CD4-positive, alpha-beta T cell (primary cell): Measurements from ENCODE around the gene FOXC1. TPM values are rescaled to one million over a fixed set of nuclear protein-coding genes. Genes with fewer than 3 reads are reported as not detected.

Experiments
- ATAC-seq: fragments of 200-7000 bp; cut with Tn5 transposase; one replicate; pipeline ENCODE4 v1.10.0; 2022; ENCODE audit warnings: mild to moderate bottlenecking; ENCODE audit not compliant: poor library complexity
- CTCF ChIA-PET: fragments of 350-600 bp; sonication (Branson Sonifier 250); formaldehyde crosslinking; loops from one replicate; lab custom pipeline; 2021; ENCODE audit warnings: antibody characterized with exemption, inconsistent platforms; lab: Charles Lee
- POLR2A ChIA-PET: fragments of 350-600 bp; sonication (Branson Sonifier 250); formaldehyde crosslinking; loops from one replicate; lab custom pipeline; 2021; ENCODE audit warnings: antibody characterized with exemption, inconsistent platforms; lab: Charles Lee
- DNase-seq, 14 experiments: peaks; one replicate each; pipeline ENCODE4 v3.0.0-alpha.2; 2013 to 2020; ENCODE audit warnings: mixed read lengths in 2 of 14
- H3K27ac ChIP-seq, 2 donors: one replicate each; pipeline versions ENCODE4 v1.5.1 to v1.7.0; 2013; ENCODE audit warnings: low read length in 2 of 2, low read depth in 1 of 2, mild to moderate bottlenecking in 1 of 2
- H3K27me3 ChIP-seq, 2 experiments: 1 replicate in 1 of 2; 2 replicates in 1 of 2; pipeline versions ENCODE4 v1.6.1 to v1.7.0; 2013; ENCODE audit warnings: low read length in 2 of 2, control low read depth in 1 of 2, mild to moderate bottlenecking in 1 of 2, moderate library complexity in 1 of 2; ENCODE audit not compliant: insufficient read depth in 2 of 2, control insufficient read depth in 1 of 2
- H3K36me3 ChIP-seq: one replicate; pipeline ENCODE4 v1.6.1; 2013; ENCODE audit warnings: low read length, control low read depth; ENCODE audit not compliant: insufficient read depth
- H3K4me1 ChIP-seq: one replicate; pipeline ENCODE4 v1.6.1; 2013; ENCODE audit warnings: low read length, control low read depth; ENCODE audit not compliant: insufficient read depth
- H3K4me3 ChIP-seq: one replicate; pipeline ENCODE4 v1.5.1; 2013; ENCODE audit warnings: mild to moderate bottlenecking, low read length, moderate library complexity
- H3K9me3 ChIP-seq, 2 experiments: 1 replicate in 1 of 2; 2 replicates in 1 of 2; pipeline versions ENCODE4 v1.6.1 to v1.7.0; 2013; ENCODE audit warnings: low read length in 2 of 2, mild to moderate bottlenecking in 2 of 2, control low read depth in 1 of 2, moderate library complexity in 1 of 2; ENCODE audit not compliant: control insufficient read depth in 1 of 2, insufficient read depth in 1 of 2
- H3K27ac Mint-ChIP-seq: one replicate; pipeline ENCODE4 v1.8.0; 2020; ENCODE audit warnings: mixed read lengths
- H3K27me3 Mint-ChIP-seq: one replicate; pipeline ENCODE4 v1.8.0; 2021; ENCODE audit warnings: mixed read lengths
- H3K36me3 Mint-ChIP-seq: one replicate; pipeline ENCODE4 v1.8.0; 2021; ENCODE audit warnings: low read depth, mixed read lengths
- H3K4me1 Mint-ChIP-seq: one replicate; pipeline ENCODE4 v1.8.0; 2021; ENCODE audit warnings: low read depth, mixed read lengths
- H3K4me3 Mint-ChIP-seq: one replicate; pipeline ENCODE4 v1.8.0; 2020; ENCODE audit warnings: mild to moderate bottlenecking, mixed read lengths
- H3K9me3 Mint-ChIP-seq: one replicate; pipeline ENCODE4 v1.8.0; 2020; ENCODE audit warnings: mixed read lengths
- CTCF ChIP-seq: fragments of 200-600 bp; IDR thresholded peaks from one replicate; pipeline ENCODE4 v1.8.0; 2022; ENCODE audit warnings: antibody characterized with exemption, mild to moderate bottlenecking
- intact Hi-C, 2 experiments: fragments of 100-400 bp; cut with DNase I in 1 of 2; cut with micrococcal nuclease in 1 of 2; formaldehyde crosslinking; loops; one replicate each; pipeline versions ENCODE4 v1.15.1 to v1.9.0; 2023 to 2025; cut with DNase I, micrococcal nuclease
- total RNA-seq, 174 experiments: library from RNA in 2 of 174; stranded (reverse) in 2 of 174; gene quantifications; one replicate each; pipeline ENCODE4 v1.2.3 and lab custom pipeline; 2021 to 2026

The FOXC1 gene
- total RNA-seq, 2 experiments from 2014 or later = not detected

DNA sequence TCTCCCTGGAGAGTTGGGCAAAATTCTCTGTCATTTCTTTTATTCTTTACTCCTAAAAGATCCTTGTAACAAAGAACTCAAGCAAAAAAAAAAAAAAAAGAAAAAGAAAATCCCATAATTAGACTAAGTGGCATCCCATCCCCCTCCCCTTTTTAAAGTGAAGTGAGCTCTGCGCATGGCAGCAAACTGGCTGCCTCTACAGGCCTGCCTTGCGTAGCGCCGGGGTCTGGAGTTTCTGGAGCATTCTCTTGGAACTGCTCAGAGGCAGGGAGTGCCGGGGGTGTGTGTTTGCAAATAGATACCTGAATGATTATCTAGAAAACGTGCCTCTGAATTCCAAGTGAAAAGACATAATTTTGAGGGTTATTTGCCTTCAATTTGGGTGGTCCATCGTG is 48.1 kb downstream of the FOXC1 start:
- H3K9me3 Mint-ChIP-seq = no peaks in the 10 kb centered on the region
- no peaks in the 10 kb centered on the region for H3K36me3 Mint-ChIP-seq
- no peak for TF ChIP-seq CTCF
- DNase-seq (no peak), ATAC-seq (no peak)
- no peaks in the 10 kb centered on the region for H3K4me1 ChIP-seq
- CTCF ChIA-PET = no interaction called here
- H3K9me3 ChIP-seq = no peaks in the 10 kb centered on the region
- no peaks in the 10 kb centered on the region for H3K27me3 ChIP-seq
- no peak overlapping the region for H3K27ac ChIP-seq
- intact Hi-C loops = no loop called here
- H3K4me3 Mint-ChIP-seq = no peak overlapping the region
- POLR2A ChIA-PET = no interaction called here
- H3K4me3 ChIP-seq = no peak overlapping the region
- H3K27ac Mint-ChIP-seq = no peak overlapping the region
- H3K4me1 Mint-ChIP-seq = no peaks in the 10 kb centered on the region
- H3K27me3 Mint-ChIP-seq = no peaks in the 10 kb centered on the region
- no peaks in the 10 kb centered on the region for H3K36me3 ChIP-seq

DNA sequence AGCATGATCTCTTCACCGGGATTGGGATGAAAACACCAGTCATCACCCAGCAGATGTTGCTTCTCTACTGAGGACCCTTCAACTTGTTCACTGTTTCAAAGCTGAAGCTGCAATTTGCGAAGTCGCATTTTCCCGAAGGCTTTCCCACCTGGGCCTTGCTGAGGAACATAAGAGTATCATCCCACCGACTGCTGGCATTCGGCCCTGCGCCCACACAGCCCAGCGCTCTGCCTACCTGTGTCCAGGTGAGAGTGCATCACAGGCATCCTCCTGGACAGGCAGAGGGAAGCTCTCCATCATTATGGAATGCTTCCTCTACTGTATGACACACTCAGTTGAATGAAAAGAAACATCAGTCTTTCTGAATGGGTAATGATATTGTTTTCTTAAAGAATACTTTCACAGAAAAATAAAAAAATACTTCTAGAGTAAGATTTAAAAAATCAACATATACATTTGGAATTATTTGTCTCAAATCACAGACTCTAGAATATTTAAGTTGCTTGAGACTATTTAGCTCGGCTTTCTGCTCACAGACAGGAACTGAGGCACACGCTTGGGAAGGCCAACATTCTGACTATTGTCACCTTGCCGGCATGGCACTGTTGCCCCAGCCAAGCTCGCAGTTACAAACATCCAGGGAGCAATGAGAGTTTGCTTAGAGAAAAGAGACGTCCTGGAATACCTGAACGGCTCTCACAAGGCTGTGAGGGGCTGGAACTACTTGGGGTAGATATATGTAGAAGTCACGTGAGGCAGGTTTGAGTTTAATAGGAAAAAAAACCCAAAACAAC is 48.7 kb downstream of the FOXC1 start:
- Histone ChIP-seq H3K4me1 (no peaks in the 10 kb centered on the region), H3K4me3 (no peak overlapping the region), H3K27ac (no peak overlapping the region), H3K36me3 (no peaks in the 10 kb centered on the region), H3K9me3 (no peaks in the 10 kb centered on the region), H3K27me3 (no peaks in the 10 kb centered on the region)
- ATAC-seq = no peak
- ChIA-PET POLR2A (no interaction called here), CTCF (no interaction called here)
- no peak for TF ChIP-seq CTCF
- Mint-ChIP-seq H3K27me3 (no peaks in the 10 kb centered on the region), H3K4me1 (no peaks in the 10 kb centered on the region), H3K36me3 (no peaks in the 10 kb centered on the region), H3K4me3 (no peak overlapping the region), H3K27ac (no peak overlapping the region), H3K9me3 (no peaks in the 10 kb centered on the region)
- intact Hi-C loops = no loop called here
- no peak for DNase-seq

GRCh38 chr6:1659816-1660215 is 50.1 kb downstream of the FOXC1 start:
- Mint-ChIP-seq H3K27ac (no peak overlapping the region), H3K4me1 (no peaks in the 10 kb centered on the region), H3K36me3 (no peaks in the 10 kb centered on the region), H3K9me3 (no peaks in the 10 kb centered on the region), H3K27me3 (no peaks in the 10 kb centered on the region), H3K4me3 (no peak overlapping the region)
- no peak overlapping the region for H3K27ac ChIP-seq
- TF ChIP-seq CTCF = no peak
- POLR2A ChIA-PET = no interaction called here
- CTCF ChIA-PET = no interaction called here
- H3K27me3 ChIP-seq = no peaks in the 10 kb centered on the region
- no peak overlapping the region for H3K4me3 ChIP-seq
- ATAC-seq (no peak), DNase-seq (no peak)
- no peaks in the 10 kb centered on the region for H3K9me3 ChIP-seq
- no peaks in the 10 kb centered on the region for H3K36me3 ChIP-seq
- intact Hi-C loops = no loop called here
- H3K4me1 ChIP-seq = no peaks in the 10 kb centered on the region
